HCT116 (cell line): ENCODE measurements around the gene STIM2. TPM values are rescaled to one million over a fixed set of nuclear protein-coding genes. Genes with fewer than 3 reads are reported as not detected.

Experiments used
- ATAC-seq: fragments of 200-7000 bp; cut with Tn5 transposase; 2 replicates; pipeline ENCODE4 v1.9.1; 2020; ENCODE audit warnings: mild to moderate bottlenecking, moderate library complexity
- BruUV-seq: library from RNA; stranded (reverse); fragments of 400-500 nt; replicated peaks from 2 replicates; lab custom pipeline; 2021; lab: Mats Ljungman, UMichigan
- CTCF ChIA-PET: fragments of 300-600 bp; sonication (Branson Sonifier 250); formaldehyde crosslinking; loops from one replicate; lab custom pipeline; 2021; ENCODE audit warnings: antibody characterized with exemption; lab: Charles Lee
- POLR2A ChIA-PET: fragments of 300-600, 350-600 bp; sonication (Branson Sonifier 250); formaldehyde crosslinking; loops from one replicate; lab custom pipeline; 2021; ENCODE audit warnings: antibody characterized with exemption; lab: Charles Lee
- RAD21 ChIA-PET, 2 experiments: fragments of 300-600 bp; sonication (Branson Sonifier 250); formaldehyde crosslinking; loops; one replicate each; lab custom pipeline; 2023; ENCODE audit warnings: low total read pairs in 2 of 2; ENCODE audit not compliant: uncharacterized antibody in 2 of 2, unreplicated experiment in 2 of 2, low non-redundant PET in 1 of 2; lab: Charles Lee
- DNase-seq: peaks from one replicate; pipeline ENCODE4 v3.0.0-alpha.2; 2010; ENCODE audit warnings: low read depth, low spot score
- H2AFZ ChIP-seq: fragments of 200-600 bp; shearing (Covaris generic), sonication (generic); 2 replicates; pipeline ENCODE4 v1.6.1; 2017; ENCODE audit warnings: low read depth, mixed run types, mixed read lengths, antibody characterized with exemption, low read length; ENCODE audit not compliant: poor library complexity, severe bottlenecking
- H3K27ac ChIP-seq: 2 replicates; pipeline ENCODE4 v1.5.1; 2012; ENCODE audit warnings: low read depth, low read length
- H3K27me3 ChIP-seq: fragments of 200-600 bp; sonication (generic); 2 replicates; pipeline ENCODE4 v1.6.1; 2016; ENCODE audit warnings: mixed run types, low read length, mixed read lengths; ENCODE audit not compliant: insufficient read depth
- H3K36me3 ChIP-seq, 2 experiments: fragments of 200-500 bp in 1 of 2; fragments of 200-600 bp in 1 of 2; sonication (Bioruptor generic) in 1 of 2; sonication (generic) in 1 of 2; 2 replicates each; pipeline versions ENCODE4 v1.5.1 to v1.6.1; 2014 to 2016; ENCODE audit warnings: low read length in 2 of 2, inconsistent platforms in 1 of 2, mixed read lengths in 1 of 2, mixed run types in 1 of 2; ENCODE audit not compliant: insufficient read depth in 2 of 2, control insufficient read depth in 1 of 2
- H3K4me1 ChIP-seq, 2 experiments: fragments of 200-600 bp in 1 of 2; sonication (generic) in 1 of 2; 2 replicates each; pipeline versions ENCODE4 v1.5.1 to v1.6.1; 2012 to 2017; ENCODE audit warnings: low read length in 2 of 2, inconsistent platforms in 1 of 2, mild to moderate bottlenecking in 1 of 2, mixed read lengths in 1 of 2, mixed run types in 1 of 2, moderate library complexity in 1 of 2; ENCODE audit not compliant: insufficient read depth in 2 of 2, control insufficient read depth in 1 of 2
- H3K4me2 ChIP-seq: fragments of 200-600 bp; sonication (generic); 2 replicates; pipeline ENCODE4 v1.6.1; 2017; ENCODE audit warnings: mixed run types, low read length, mixed read lengths
- H3K4me3 ChIP-seq, 2 experiments: fragments of 200-600 bp in 1 of 2; sonication (generic) in 1 of 2; replicated peaks in 1 of 2; 2 replicates each; pipeline ENCODE4 v1.5.1; 2011 to 2016; ENCODE audit warnings: low read length in 2 of 2, control low read depth in 1 of 2, low read depth in 1 of 2, mild to moderate bottlenecking in 1 of 2, mixed read lengths in 1 of 2, mixed run types in 1 of 2
- H3K79me2 ChIP-seq: fragments of 200-600 bp; sonication (generic); 2 replicates; pipeline ENCODE4 v1.6.1; 2017; ENCODE audit warnings: mild to moderate bottlenecking, mixed run types, low read length, moderate library complexity, mixed read lengths; ENCODE audit not compliant: insufficient read depth
- H3K9ac ChIP-seq: fragments of 200-600 bp; sonication (generic); 2 replicates; pipeline ENCODE4 v1.6.1; 2016; ENCODE audit warnings: low read length, mixed read lengths
- H3K9me2 ChIP-seq: fragments of 200-600 bp; sonication (generic), shearing (Covaris generic); 2 replicates; pipeline ENCODE4 v1.6.1; 2017; ENCODE audit warnings: mixed run types, mild to moderate bottlenecking, moderate library complexity; ENCODE audit not compliant: insufficient read depth
- H3K9me3 ChIP-seq, 2 experiments: fragments of 200-500 bp in 1 of 2; fragments of 200-600 bp in 1 of 2; sonication (Bioruptor generic) in 1 of 2; sonication (generic) in 1 of 2; 2 replicates each; pipeline ENCODE4 v1.6.1; 2014 to 2017; ENCODE audit warnings: low read length in 2 of 2, mixed read lengths in 2 of 2, inconsistent platforms in 1 of 2, low read depth in 1 of 2, mild to moderate bottlenecking in 1 of 2, mixed run types in 1 of 2, moderate library complexity in 1 of 2; ENCODE audit not compliant: control insufficient read depth in 1 of 2, insufficient read depth in 1 of 2
- H4K20me1 ChIP-seq: fragments of 200-600 bp; sonication (generic), shearing (Covaris generic); 2 replicates; pipeline ENCODE4 v1.6.1; 2017; ENCODE audit warnings: mixed run types, mild to moderate bottlenecking, moderate library complexity; ENCODE audit not compliant: insufficient read depth
- ATF3 ChIP-seq: IDR thresholded peaks from 2 replicates; pipeline ENCODE4 v1.6.1; 2012
- CBX3 ChIP-seq: IDR thresholded peaks from 2 replicates; pipeline ENCODE4 v1.6.1; 2012; ENCODE audit warnings: low read depth
- CEBPB ChIP-seq: IDR thresholded peaks from 2 replicates; pipeline ENCODE4 v1.6.1; 2012; ENCODE audit warnings: low read depth
- CTCF ChIP-seq, 3 experiments: fragments of 200-600 bp in 1 of 3; sonication (generic) in 1 of 3; IDR thresholded peaks in 2 of 3; conservative IDR thresholded peaks in 1 of 3; 2 replicates each; pipeline ENCODE4 v1.5.1; 2012 to 2017; ENCODE audit warnings: low read depth in 2 of 3, low read length in 2 of 3, antibody characterized with exemption in 1 of 3, borderline replicate concordance in 1 of 3, control low read depth in 1 of 3, mild to moderate bottlenecking in 1 of 3, mixed read lengths in 1 of 3, mixed run types in 1 of 3, moderate library complexity in 1 of 3; ENCODE audit not compliant: insufficient read depth in 1 of 3
- EGR1 ChIP-seq: IDR thresholded peaks from 2 replicates; pipeline ENCODE4 v1.6.1; 2012; ENCODE audit warnings: low read depth
- ELF1 ChIP-seq: IDR thresholded peaks from 2 replicates; pipeline ENCODE4 v1.6.1; 2012; ENCODE audit warnings: low read depth, borderline replicate concordance
- EZH2 ChIP-seq: fragments of 200-600 bp; sonication (generic); IDR thresholded peaks from 2 replicates; pipeline ENCODE4 v1.6.1; 2017; ENCODE audit warnings: antibody characterized with exemption, mixed run types
- FOSL1 ChIP-seq: IDR thresholded peaks from 2 replicates; pipeline ENCODE4 v1.6.1; 2012; ENCODE audit warnings: low read depth
- MAX ChIP-seq: IDR thresholded peaks from 2 replicates; pipeline ENCODE4 v1.6.1; 2012
- RAD21 ChIP-seq: IDR thresholded peaks from 2 replicates; pipeline ENCODE4 v1.6.1; 2012; ENCODE audit warnings: low read depth, mild to moderate bottlenecking
- SIN3A ChIP-seq: IDR thresholded peaks from 2 replicates; pipeline ENCODE4 v1.6.1; 2012; ENCODE audit warnings: low read depth
- SP1 ChIP-seq: IDR thresholded peaks from 2 replicates; pipeline ENCODE4 v1.6.1; 2012; ENCODE audit warnings: low read depth
- SRF ChIP-seq: IDR thresholded peaks from 2 replicates; pipeline ENCODE4 v1.6.1; 2012; ENCODE audit warnings: low read depth
- TCF7L2 ChIP-seq: IDR thresholded peaks from 2 replicates; pipeline ENCODE4 v1.7.0; 2011; ENCODE audit warnings: borderline replicate concordance, inconsistent platforms; ENCODE audit not compliant: insufficient read depth, insufficient read length; ENCODE audit errors: extremely low read depth
- YY1 ChIP-seq: IDR thresholded peaks from 2 replicates; pipeline ENCODE4 v1.6.1; 2011; ENCODE audit warnings: low read length, low read depth, moderate library complexity, mild to moderate bottlenecking; ENCODE audit not compliant: insufficient replicate concordance; ENCODE audit errors: extremely low read depth
- ZFX ChIP-seq: fragments of 450-650 bp; IDR thresholded peaks from 2 replicates; pipeline ENCODE4 v1.6.1; 2017
- ZNF274 ChIP-seq: fragments of 200-500 bp; sonication (Bioruptor generic); IDR thresholded peaks from 2 replicates; pipeline ENCODE4 v1.6.1; 2014; ENCODE audit warnings: mild to moderate bottlenecking, low read depth, low read length, inconsistent platforms
- intact Hi-C: fragments of 100-400 bp; cut with micrococcal nuclease; formaldehyde crosslinking; loops from 2 replicates; pipeline ENCODE4 v1.10.0; 2022
- total RNA-seq: library from RNA; stranded (reverse); gene quantifications from one replicate; pipeline ENCODE4 v1.2.1, GENCODE V29; 2021; ENCODE audit not compliant: unreplicated experiment
- TF ChIP-seq, protein P1 (sequence below): IDR thresholded peaks from 2 replicates; pipeline ENCODE4 v1.6.1; 2012; ENCODE audit warnings: low read depth
- TF ChIP-seq, protein P2 (sequence below): IDR thresholded peaks from 2 replicates; pipeline ENCODE4 v1.6.1; 2011; ENCODE audit warnings: mild to moderate bottlenecking, low read length, moderate library complexity; ENCODE audit not compliant: insufficient replicate concordance; ENCODE audit errors: extremely low read depth

STIM2 gene
- total RNA-seq, 1 experiment from 2014 or later, result 65.9 TPM

DNA sequence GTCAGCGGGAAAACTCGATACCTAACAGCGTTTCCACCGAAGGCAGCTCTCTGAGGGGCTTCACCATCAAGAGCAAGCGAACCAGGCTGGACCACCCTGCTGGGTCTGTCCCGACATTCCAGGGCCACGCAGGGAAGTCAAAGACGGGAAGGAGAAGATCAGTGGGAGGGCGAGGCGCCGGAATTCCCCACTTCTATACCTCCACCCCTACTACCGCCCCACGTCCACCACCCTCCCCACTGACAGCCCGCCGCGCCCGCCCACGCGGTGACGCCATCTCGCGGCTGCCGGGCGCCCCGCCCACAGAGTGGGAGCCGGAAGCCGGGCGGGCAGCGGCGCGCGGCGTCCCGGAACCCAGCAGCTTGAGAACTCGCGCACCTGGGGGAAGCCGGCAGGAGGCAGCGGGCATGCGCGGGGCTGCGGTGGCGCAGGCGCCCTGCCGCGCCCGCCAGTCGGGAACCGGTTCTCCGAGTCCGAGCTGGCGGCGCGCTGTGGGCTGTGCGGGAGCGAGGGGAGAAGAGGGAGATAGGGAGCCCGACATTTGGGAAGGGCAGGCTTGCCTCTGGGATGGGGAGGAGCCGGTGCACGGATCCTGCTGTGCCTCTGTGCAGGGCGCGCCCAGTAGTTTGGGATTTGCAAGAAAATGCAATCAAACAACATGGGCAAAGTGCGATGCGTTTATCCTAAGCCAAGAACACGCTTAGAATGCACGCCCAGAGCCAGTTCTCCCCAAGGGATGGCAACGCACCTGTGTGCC is 3.2 kb upstream of the STIM2 start:
- Histone ChIP-seq H4K20me1 (0 out of 2 replicates have a peak, but pooled peaks cover 2% of the 10 kb centered on the region), H3K27ac (peak overlapping the region; percentile 67), H3K9me2 (no peaks in the 10 kb centered on the region), H3K9ac (peak overlapping the region; percentile 81), H3K79me2 (peaks cover 30% of the 10 kb centered on the region), H3K4me3 (peak overlapping the region; percentile 94 to 96), H3K36me3 (no peaks in the 10 kb centered on the region), H3K4me2 (peak overlapping the region; percentile 95), H3K4me1 (peaks cover 17 to 33% of the 10 kb centered on the region in 2 experiments), H2AFZ (peak overlapping the region; percentile 24), H3K27me3 (no peaks in the 10 kb centered on the region), H3K9me3 (no peaks in the 10 kb centered on the region)
- intact Hi-C loops, result no loop called here
- TSS peak; percentile 66 for BruUV-seq
- POLR2A ChIA-PET, result interaction anchor here (1.1 kb wide), 1 partner anchor 282 kb away, joined by 3 read pairs; no protein-coding TSS in a partner anchor
- CTCF ChIA-PET, result no interaction called here
- RAD21 ChIA-PET, result no interaction called here
- ATAC-seq, result peak; percentile 69
- DNase-seq, result peak; percentile 67
- TF ChIP-seq YY1, result no peak
- TF ChIP-seq SIN3A, result peak; percentile 63
- TF ChIP-seq, protein P1, sequence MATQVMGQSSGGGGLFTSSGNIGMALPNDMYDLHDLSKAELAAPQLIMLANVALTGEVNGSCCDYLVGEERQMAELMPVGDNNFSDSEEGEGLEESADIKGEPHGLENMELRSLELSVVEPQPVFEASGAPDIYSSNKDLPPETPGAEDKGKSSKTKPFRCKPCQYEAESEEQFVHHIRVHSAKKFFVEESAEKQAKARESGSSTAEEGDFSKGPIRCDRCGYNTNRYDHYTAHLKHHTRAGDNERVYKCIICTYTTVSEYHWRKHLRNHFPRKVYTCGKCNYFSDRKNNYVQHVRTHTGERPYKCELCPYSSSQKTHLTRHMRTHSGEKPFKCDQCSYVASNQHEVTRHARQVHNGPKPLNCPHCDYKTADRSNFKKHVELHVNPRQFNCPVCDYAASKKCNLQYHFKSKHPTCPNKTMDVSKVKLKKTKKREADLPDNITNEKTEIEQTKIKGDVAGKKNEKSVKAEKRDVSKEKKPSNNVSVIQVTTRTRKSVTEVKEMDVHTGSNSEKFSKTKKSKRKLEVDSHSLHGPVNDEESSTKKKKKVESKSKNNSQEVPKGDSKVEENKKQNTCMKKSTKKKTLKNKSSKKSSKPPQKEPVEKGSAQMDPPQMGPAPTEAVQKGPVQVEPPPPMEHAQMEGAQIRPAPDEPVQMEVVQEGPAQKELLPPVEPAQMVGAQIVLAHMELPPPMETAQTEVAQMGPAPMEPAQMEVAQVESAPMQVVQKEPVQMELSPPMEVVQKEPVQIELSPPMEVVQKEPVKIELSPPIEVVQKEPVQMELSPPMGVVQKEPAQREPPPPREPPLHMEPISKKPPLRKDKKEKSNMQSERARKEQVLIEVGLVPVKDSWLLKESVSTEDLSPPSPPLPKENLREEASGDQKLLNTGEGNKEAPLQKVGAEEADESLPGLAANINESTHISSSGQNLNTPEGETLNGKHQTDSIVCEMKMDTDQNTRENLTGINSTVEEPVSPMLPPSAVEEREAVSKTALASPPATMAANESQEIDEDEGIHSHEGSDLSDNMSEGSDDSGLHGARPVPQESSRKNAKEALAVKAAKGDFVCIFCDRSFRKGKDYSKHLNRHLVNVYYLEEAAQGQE, result no peak
- TF ChIP-seq MAX, result peak; percentile 34; the same call in 1 of the 2 replicates
- no peak for TF ChIP-seq ATF3
- TF ChIP-seq SP1, result 0 out of 2 replicates have a peak, but pooled peaks have one; percentile 37
- no peak for TF ChIP-seq FOSL1
- TF ChIP-seq, protein P2, sequence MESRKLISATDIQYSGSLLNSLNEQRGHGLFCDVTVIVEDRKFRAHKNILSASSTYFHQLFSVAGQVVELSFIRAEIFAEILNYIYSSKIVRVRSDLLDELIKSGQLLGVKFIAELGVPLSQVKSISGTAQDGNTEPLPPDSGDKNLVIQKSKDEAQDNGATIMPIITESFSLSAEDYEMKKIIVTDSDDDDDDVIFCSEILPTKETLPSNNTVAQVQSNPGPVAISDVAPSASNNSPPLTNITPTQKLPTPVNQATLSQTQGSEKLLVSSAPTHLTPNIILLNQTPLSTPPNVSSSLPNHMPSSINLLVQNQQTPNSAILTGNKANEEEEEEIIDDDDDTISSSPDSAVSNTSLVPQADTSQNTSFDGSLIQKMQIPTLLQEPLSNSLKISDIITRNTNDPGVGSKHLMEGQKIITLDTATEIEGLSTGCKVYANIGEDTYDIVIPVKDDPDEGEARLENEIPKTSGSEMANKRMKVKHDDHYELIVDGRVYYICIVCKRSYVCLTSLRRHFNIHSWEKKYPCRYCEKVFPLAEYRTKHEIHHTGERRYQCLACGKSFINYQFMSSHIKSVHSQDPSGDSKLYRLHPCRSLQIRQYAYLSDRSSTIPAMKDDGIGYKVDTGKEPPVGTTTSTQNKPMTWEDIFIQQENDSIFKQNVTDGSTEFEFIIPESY, result no peak
- TF ChIP-seq ZNF274, result no peak
- TF ChIP-seq TCF7L2, result no peak
- TF ChIP-seq RAD21, result no peak
- TF ChIP-seq CTCF (IDR thresholded peaks at IDR 0.05 in 2 of 3, conservative IDR thresholded peaks at IDR 0.05 in 1 of 3; ENCODE audit: borderline replicate concordance in 1 of 3, insufficient read depth in 1 of 3, low read depth in 2 of 3, low read length in 2 of 3), result no peak
- TF ChIP-seq ZFX, result no peak
- TF ChIP-seq CEBPB, result no peak
- no peak for TF ChIP-seq EZH2
- TF ChIP-seq CBX3, result no peak
- no peak for TF ChIP-seq SRF
- TF ChIP-seq EGR1, result peak; percentile 94
- peak; percentile 35; the same call in 1 of the 2 replicates for TF ChIP-seq ELF1
